ENCODE results near the gene AMZ1.

- TF ChIP-seq CTCF (IDR thresholded peaks at IDR 0.05; ENCODE audit: borderline replicate concordance, extremely low read depth, low read length, poor library complexity, severe bottlenecking): no peak
- no peak for TF ChIP-seq EZH2 (IDR thresholded peaks at IDR 0.05; ENCODE audit: borderline replicate concordance, low read depth, low read length, severe bottlenecking)
Measured at GRCh38 chr7:2726316-2727018, 38.5 kb downstream of the AMZ1 start.
